ENCODE measurements around the gene COL9A1. TPM values are rescaled to one million over a fixed set of nuclear protein-coding genes. Genes with fewer than 3 reads are reported as not detected.
A peak's percentile ranks its signal among the peaks of the same experiment; 100 is the strongest.
"Not testable (repeated sequence)": the region's sequence is repeated elsewhere in the genome, so short reads cannot be mapped to it uniquely, and the experiment has no call there.

COL9A1 gene
- total RNA-seq, 1 experiment from 2014 or later: 7.8 TPM

DNA sequence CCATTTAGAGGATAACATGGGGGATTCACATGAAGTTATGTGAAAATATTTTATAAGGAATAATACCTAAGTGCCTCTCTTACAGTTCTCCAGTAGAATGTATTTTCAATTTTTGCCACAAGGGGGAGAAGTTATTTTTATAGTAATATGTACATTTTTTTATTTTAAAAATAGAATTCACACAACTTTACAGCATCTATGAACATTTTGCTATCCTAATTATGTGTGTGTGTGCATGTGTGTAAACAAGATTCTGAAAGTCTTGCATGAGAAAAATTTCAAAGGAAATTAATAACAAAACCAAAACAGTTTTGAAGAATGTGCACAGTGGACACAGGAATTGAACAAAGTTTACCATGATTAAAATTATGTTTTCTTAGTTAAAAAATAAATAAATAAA is 5.3 kb upstream of the COL9A1 start:
- H3K23ac ChIP-seq (ENCODE audit: insufficient read length, low read depth, low read length); H3K18ac ChIP-seq (ENCODE audit: insufficient read length, low read depth, low read length); H4K5ac ChIP-seq (ENCODE audit: insufficient read length, low read depth, low read length); H3K9me3 ChIP-seq (ENCODE audit: control insufficient read depth, low read depth, low read length); H3K14ac ChIP-seq (ENCODE audit: insufficient read depth, low read length); H3K79me2 ChIP-seq (ENCODE audit: insufficient read depth, low read length); H3K27ac ChIP-seq (ENCODE audit: insufficient read length, low read depth, low read length); H3K56ac ChIP-seq (ENCODE audit: insufficient read length, low read depth, low read length); H4K8ac ChIP-seq (replicated peaks; ENCODE audit: insufficient read length, low read depth, low read length); H3K27ac Mint-ChIP-seq; H3K4me3 Mint-ChIP-seq; H3K27me3 Mint-ChIP-seq (ENCODE audit: low read depth); H4K91ac ChIP-seq (ENCODE audit: insufficient read length, low read depth, low read length); H3K9ac ChIP-seq (ENCODE audit: extremely low read depth, insufficient read length, low read length); H2BK12ac ChIP-seq (ENCODE audit: insufficient read length, low read depth, low read length); H4K20me1 ChIP-seq (ENCODE audit: control insufficient read depth, insufficient read depth, insufficient read length); H3K36me3 Mint-ChIP-seq (ENCODE audit: insufficient read depth in 1 of 3, low read depth in 3 of 3); H3K79me1 ChIP-seq (ENCODE audit: insufficient read depth, low read depth, low read length, poor library complexity, severe bottlenecking); H3K4me2 ChIP-seq (ENCODE audit: insufficient read depth, insufficient read length, low read length); H2BK5ac ChIP-seq (ENCODE audit: insufficient read length, low read length); H2BK20ac ChIP-seq (ENCODE audit: low read depth, low read length, poor library complexity, severe bottlenecking); H3K4ac ChIP-seq (ENCODE audit: low read depth, low read length); H2AFZ ChIP-seq (ENCODE audit: low read length); H3T11ph ChIP-seq (ENCODE audit: low read length); H2BK15ac ChIP-seq (ENCODE audit: low read depth, low read length); H3K4me1 ChIP-seq (ENCODE audit: insufficient read depth, low read length); H3K9me3 Mint-ChIP-seq; H2AK5ac ChIP-seq (ENCODE audit: insufficient read length, low read length); H2BK120ac ChIP-seq (ENCODE audit: low read depth, low read length, poor library complexity, severe bottlenecking); DNase-seq; H3K23me2 ChIP-seq (ENCODE audit: insufficient read length, low read depth, low read length, poor library complexity, severe bottlenecking); H3K27me3 ChIP-seq (ENCODE audit: insufficient read depth, low read length): not testable (repeated sequence)
- peaks cover 9 to 12% of the 10 kb centered on the region in 2 experiments for H3K4me1 Mint-ChIP-seq
- TF ChIP-seq, protein P1, sequence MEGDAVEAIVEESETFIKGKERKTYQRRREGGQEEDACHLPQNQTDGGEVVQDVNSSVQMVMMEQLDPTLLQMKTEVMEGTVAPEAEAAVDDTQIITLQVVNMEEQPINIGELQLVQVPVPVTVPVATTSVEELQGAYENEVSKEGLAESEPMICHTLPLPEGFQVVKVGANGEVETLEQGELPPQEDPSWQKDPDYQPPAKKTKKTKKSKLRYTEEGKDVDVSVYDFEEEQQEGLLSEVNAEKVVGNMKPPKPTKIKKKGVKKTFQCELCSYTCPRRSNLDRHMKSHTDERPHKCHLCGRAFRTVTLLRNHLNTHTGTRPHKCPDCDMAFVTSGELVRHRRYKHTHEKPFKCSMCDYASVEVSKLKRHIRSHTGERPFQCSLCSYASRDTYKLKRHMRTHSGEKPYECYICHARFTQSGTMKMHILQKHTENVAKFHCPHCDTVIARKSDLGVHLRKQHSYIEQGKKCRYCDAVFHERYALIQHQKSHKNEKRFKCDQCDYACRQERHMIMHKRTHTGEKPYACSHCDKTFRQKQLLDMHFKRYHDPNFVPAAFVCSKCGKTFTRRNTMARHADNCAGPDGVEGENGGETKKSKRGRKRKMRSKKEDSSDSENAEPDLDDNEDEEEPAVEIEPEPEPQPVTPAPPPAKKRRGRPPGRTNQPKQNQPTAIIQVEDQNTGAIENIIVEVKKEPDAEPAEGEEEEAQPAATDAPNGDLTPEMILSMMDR (conservative IDR thresholded peaks at IDR 0.05): peak; percentile 46; the same call in 2 of the 3 replicates

Measured in H9 (cell line).